OCI-LY3 (cell line): ENCODE data around the gene COPS2.

ENCODE experiments used
- EZH2phosphoT487 ChIP-seq: fragments of 200-600 bp; shearing (Covaris generic); IDR thresholded peaks from 2 replicates; pipeline ENCODE4 v1.6.1; 2018; ENCODE audit warnings: antibody characterized with exemption, mixed run types, low read depth
- TF ChIP-seq, protein P1 (sequence below): fragments of 200-600, 300-600 bp; sonication (generic); IDR thresholded peaks from 2 replicates; pipeline ENCODE4 v1.5.1; 2014; ENCODE audit warnings: antibody characterized with exemption, low read length, low read depth

DNA sequence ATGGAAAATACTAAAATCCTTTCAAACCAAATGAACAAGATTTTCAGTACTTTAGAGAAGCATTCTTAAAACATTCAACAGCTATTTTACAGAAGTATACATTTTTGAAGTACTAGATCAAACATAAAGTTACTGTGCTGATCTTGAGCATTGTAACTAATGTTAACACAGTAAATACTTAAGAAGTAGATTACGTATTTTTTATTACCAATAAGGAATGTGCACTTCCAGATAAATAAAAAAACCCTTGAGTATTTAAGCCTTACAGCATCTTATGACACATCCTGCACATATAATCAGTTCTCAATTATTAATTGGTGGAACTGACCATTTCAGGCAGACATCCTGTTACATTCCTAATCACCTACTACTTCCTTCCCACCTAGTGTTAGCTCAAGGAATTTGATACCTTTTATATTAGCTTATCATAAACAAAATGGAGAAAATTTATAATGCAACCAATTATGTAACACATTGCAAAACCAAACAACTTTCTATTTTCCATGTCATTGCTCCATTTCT is 32.8 kb downstream of the COPS2 start:
- TF ChIP-seq, protein P1, sequence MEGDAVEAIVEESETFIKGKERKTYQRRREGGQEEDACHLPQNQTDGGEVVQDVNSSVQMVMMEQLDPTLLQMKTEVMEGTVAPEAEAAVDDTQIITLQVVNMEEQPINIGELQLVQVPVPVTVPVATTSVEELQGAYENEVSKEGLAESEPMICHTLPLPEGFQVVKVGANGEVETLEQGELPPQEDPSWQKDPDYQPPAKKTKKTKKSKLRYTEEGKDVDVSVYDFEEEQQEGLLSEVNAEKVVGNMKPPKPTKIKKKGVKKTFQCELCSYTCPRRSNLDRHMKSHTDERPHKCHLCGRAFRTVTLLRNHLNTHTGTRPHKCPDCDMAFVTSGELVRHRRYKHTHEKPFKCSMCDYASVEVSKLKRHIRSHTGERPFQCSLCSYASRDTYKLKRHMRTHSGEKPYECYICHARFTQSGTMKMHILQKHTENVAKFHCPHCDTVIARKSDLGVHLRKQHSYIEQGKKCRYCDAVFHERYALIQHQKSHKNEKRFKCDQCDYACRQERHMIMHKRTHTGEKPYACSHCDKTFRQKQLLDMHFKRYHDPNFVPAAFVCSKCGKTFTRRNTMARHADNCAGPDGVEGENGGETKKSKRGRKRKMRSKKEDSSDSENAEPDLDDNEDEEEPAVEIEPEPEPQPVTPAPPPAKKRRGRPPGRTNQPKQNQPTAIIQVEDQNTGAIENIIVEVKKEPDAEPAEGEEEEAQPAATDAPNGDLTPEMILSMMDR, result no peak
- no peak for TF ChIP-seq EZH2phosphoT487
